ENCODE measurements around the gene KRT82. TPM values are rescaled to one million over a fixed set of nuclear protein-coding genes. Genes with fewer than 3 reads are reported as not detected.

KRT82 gene
- total RNA-seq, 1 experiment from 2014 or later = not detected

DNA sequence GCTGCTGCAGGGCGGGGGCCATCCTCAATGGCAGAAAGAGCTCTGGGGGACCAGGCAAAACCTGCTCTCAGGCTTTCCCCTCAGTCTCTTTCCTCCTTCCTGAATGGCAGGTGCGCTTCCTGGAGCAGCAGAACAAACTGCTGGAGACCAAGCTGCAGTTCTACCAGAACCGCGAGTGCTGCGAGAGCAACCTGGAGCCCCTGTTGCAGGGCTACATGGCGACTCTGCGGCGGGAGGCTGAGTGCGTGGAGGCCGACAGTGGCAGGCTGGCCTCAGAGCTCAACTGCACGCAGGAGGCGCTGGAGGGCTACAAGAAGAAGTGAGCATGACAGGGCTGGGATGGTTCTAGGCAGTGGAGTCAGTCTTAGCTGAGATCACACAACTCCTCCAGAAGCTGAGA lies 62.0 kb downstream of the KRT82 start:
- H3K36me3 Mint-ChIP-seq (ENCODE audit: insufficient read depth, unreplicated experiment) = no peaks in the 10 kb centered on the region
- H3K27ac Mint-ChIP-seq (ENCODE audit: low read depth, unreplicated experiment) = no peak overlapping the region
- H3K9me3 Mint-ChIP-seq (ENCODE audit: unreplicated experiment) = no peaks in the 10 kb centered on the region
- intact Hi-C loops (cut with micrococcal nuclease) = no loop called here
- H3K27me3 Mint-ChIP-seq (ENCODE audit: insufficient read depth, unreplicated experiment) = no peaks in the 10 kb centered on the region
- ChIA-PET POLR2A (interaction anchor here (1.5 kb wide), 1 partner anchor 11 kb away, joined by 3 read pairs; no protein-coding TSS in a partner anchor), CTCF (interaction anchor here (0.6 to 2.2 kb wide), 5 partner anchors 65 to 420 kb away, joined by 3 to 15 read pairs (median 3); no protein-coding TSS in a partner anchor)
- no peak overlapping the region for H3K4me3 Mint-ChIP-seq (ENCODE audit: unreplicated experiment)
- peaks cover 9% of the 10 kb centered on the region for H3K4me1 Mint-ChIP-seq (ENCODE audit: insufficient read depth, unreplicated experiment)
- no TSS peak for BruUV-seq (replicated peaks)
- no peak for DNase-seq (ENCODE audit: unreplicated experiment)
- TF ChIP-seq, protein P1, sequence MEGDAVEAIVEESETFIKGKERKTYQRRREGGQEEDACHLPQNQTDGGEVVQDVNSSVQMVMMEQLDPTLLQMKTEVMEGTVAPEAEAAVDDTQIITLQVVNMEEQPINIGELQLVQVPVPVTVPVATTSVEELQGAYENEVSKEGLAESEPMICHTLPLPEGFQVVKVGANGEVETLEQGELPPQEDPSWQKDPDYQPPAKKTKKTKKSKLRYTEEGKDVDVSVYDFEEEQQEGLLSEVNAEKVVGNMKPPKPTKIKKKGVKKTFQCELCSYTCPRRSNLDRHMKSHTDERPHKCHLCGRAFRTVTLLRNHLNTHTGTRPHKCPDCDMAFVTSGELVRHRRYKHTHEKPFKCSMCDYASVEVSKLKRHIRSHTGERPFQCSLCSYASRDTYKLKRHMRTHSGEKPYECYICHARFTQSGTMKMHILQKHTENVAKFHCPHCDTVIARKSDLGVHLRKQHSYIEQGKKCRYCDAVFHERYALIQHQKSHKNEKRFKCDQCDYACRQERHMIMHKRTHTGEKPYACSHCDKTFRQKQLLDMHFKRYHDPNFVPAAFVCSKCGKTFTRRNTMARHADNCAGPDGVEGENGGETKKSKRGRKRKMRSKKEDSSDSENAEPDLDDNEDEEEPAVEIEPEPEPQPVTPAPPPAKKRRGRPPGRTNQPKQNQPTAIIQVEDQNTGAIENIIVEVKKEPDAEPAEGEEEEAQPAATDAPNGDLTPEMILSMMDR (IDR thresholded peaks at IDR 0.05; ENCODE audit: unreplicated experiment) = no peak

Other genes starting within 250 kb of the KRT82 start
- gene KRT80, start 214.3 kb downstream of the KRT82 start, total RNA-seq (2022) = 27.4 and 52.3 TPM in 2 replicates
- gene KRT7, start 173.1 kb downstream of the KRT82 start, total RNA-seq (2022) = 2,379 and 3,360 TPM in 2 replicates
- gene KRT86, start 131.7 kb downstream of the KRT82 start, total RNA-seq (2022) = 37.8 and 45.1 TPM in 2 replicates
- gene KRT81, start 114.8 kb downstream of the KRT82 start, total RNA-seq (2022) = 2,023 and 2,244 TPM in 2 replicates
- gene KRT83, start 84.9 kb downstream of the KRT82 start, total RNA-seq (2022) = 12.2 and 14.5 TPM in 2 replicates
- gene KRT85, start 38.9 kb downstream of the KRT82 start, total RNA-seq (2022) = 0.23 TPM in 1 of 2 replicates, not detected in the other
- not detected in 2 replicates for gene KRT84, start 20.7 kb downstream of the KRT82 start, total RNA-seq (2022)
- gene KRT75, start 28.0 kb upstream of the KRT82 start, total RNA-seq (2022) = not detected in 2 replicates
- gene KRT6B, start 45.8 kb upstream of the KRT82 start, total RNA-seq (2022) = 2.3 and 3.3 TPM in 2 replicates
- gene KRT6C, start 67.5 kb upstream of the KRT82 start, total RNA-seq (2022) = 0.19 and 0.44 TPM in 2 replicates
- 1,403 and 1,688 TPM in 2 replicates for gene KRT6A, start 86.9 kb upstream of the KRT82 start, total RNA-seq (2022)
- 1,273 and 3,552 TPM in 2 replicates for gene KRT5, start 114.1 kb upstream of the KRT82 start, total RNA-seq (2022)
- gene KRT71, start 146.8 kb upstream of the KRT82 start, total RNA-seq (2022) = not detected in 2 replicates
- not detected in 2 replicates for gene KRT74, start 167.5 kb upstream of the KRT82 start, total RNA-seq (2022)
- not detected in 2 replicates for gene KRT72, start 195.1 kb upstream of the KRT82 start, total RNA-seq (2022)
- not detected in 2 replicates for gene KRT73, start 212.2 kb upstream of the KRT82 start, total RNA-seq (2022)
- not detected in 2 replicates for gene KRT2, start 245.9 kb upstream of the KRT82 start, total RNA-seq (2022)

Measured in MCF 10A (cell line).